AG04450 (cell line): Measurements from ENCODE around the gene MYL11. TPM values are rescaled to one million over a fixed set of nuclear protein-coding genes. Genes with fewer than 3 reads are reported as not detected.
"Not testable (repeated sequence)": the region's sequence is repeated elsewhere in the genome, so short reads cannot be mapped to it uniquely, and the experiment has no call there.

Source experiments
- CTCF ChIA-PET: fragments of 300-600, 350-600 bp; formaldehyde crosslinking; extraction: SDS; loops from one replicate; lab custom pipeline; 2022; ENCODE audit warnings: antibody characterized with exemption, inconsistent platforms; lab: Charles Lee
- POLR2A ChIA-PET: fragments of 350-600 bp; formaldehyde crosslinking; extraction: SDS; loops from one replicate; lab custom pipeline; 2021; ENCODE audit warnings: antibody characterized with exemption, inconsistent platforms; lab: Yijun Ruan, JAX
- DNase-seq: peaks from one replicate; pipeline ENCODE4 v3.0.0-alpha.2; 2011; ENCODE audit warnings: low read depth, low spot score
- H3K27ac ChIP-seq: one replicate; pipeline ENCODE4 v1.5.1; 2012; ENCODE audit warnings: low read depth, low read length, control low read depth
- H3K27me3 ChIP-seq: one replicate; pipeline ENCODE4 v1.6.0; 2012; ENCODE audit warnings: low read length; ENCODE audit not compliant: control insufficient read depth, insufficient read depth
- H3K4me3 ChIP-seq: 2 replicates; pipeline ENCODE4 v1.5.1; 2011; ENCODE audit warnings: mild to moderate bottlenecking, low read depth, low read length, control low read depth
- H3K9me3 ChIP-seq: 2 replicates; pipeline ENCODE4 v1.5.1; 2012; ENCODE audit warnings: low read length; ENCODE audit not compliant: control insufficient read depth, insufficient read depth
- CTCF ChIP-seq: IDR thresholded peaks from 2 replicates; pipeline ENCODE4 v1.5.1; 2011; ENCODE audit warnings: low read depth, low read length, control low read depth, inconsistent platforms
- polyA plus RNA-seq: library from polyadenylated mRNA; depleted of rRNA; stranded (reverse); fragments of >200 nt; gene quantifications from 2 replicates; pipeline ENCODE4 v1.2.3, GENCODE V29; 2011

MYL11 gene
- polyA plus RNA-seq, 1 experiment: not detected

GRCh38 chr16:30340621-30341020 is 34.0 kb upstream of the MYL11 start:
- ChIA-PET CTCF (no interaction called here), POLR2A (no interaction called here)
- Histone ChIP-seq H3K9me3 (no peaks in the 10 kb centered on the region; the same call in 1 of the 2 replicates), H3K27me3 (no peaks in the 10 kb centered on the region), H3K4me3 (no peak overlapping the region), H3K27ac (no peak overlapping the region)
- TF ChIP-seq CTCF: no peak
- no peak for DNase-seq

DNA sequence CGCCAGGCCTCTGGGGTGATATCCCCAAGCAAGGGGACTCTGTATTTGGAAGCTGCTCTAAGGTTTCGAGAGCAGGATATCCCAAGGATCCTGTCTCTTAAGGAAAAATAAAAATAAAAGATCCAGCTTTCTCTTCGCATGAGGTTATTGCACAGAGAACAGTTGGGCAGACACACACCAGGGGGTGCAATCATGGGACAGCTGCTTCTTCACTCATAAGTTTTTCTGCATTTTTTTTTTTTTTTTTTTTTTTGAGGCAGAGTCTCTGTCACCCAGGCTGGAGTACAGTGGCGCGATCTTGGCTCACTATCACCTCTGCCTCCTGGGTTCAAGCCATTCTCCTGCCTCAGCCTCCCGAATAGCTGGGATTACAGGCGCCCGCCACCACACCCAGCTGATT is 32.6 kb upstream of the MYL11 start:
- H3K9me3 ChIP-seq, DNase-seq, H3K27ac ChIP-seq, H3K4me3 ChIP-seq, H3K27me3 ChIP-seq: not testable (repeated sequence)
- ChIA-PET POLR2A (interaction anchor here (0.6 to 0.7 kb wide), 2 partner anchors 29 to 223 kb away, joined by 3 to 4 read pairs; no protein-coding TSS in a partner anchor), CTCF (interaction anchor here (0.7 to 1.2 kb wide), 2 partner anchors 53 to 337 kb away, joined by 3 to 12 read pairs; no protein-coding TSS in a partner anchor)
- TF ChIP-seq CTCF: peak; percentile 34

- CTCF ChIA-PET: interaction anchor here (0.7 kb wide), 1 partner anchor 338 kb away, joined by 12 read pairs; no protein-coding TSS in a partner anchor
These were observed 31.7 kb upstream of the MYL11 start for GRCh38 chr16:30342751-30343490.

DNA sequence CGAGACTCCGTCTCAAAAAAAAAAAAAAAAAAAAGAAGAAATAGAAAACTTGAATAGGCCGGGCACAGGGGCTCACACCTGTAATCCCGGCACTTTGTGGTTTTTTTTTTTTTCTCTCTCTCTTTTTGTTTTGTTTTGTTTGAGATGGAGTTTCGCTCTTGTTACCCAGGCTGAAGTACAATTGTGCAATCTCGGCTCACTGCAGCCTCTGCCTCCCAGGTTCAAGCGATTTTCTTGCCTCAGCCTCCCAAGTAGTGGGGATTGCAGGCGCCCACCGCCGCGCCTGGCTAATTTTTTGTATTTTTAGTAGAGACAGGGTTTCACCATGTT is 31.1 kb upstream of the MYL11 start:
- CTCF ChIA-PET, H3K9me3 ChIP-seq, DNase-seq, H3K27ac ChIP-seq, POLR2A ChIA-PET, H3K27me3 ChIP-seq, H3K4me3 ChIP-seq: not testable (repeated sequence)

More at GRCh38 chr16:30342751-30343490, 31.7 kb upstream of the MYL11 start:
- Histone ChIP-seq H3K9me3 (no peaks in the 10 kb centered on the region; the same call in 1 of the 2 replicates), H3K27ac (no peak overlapping the region), H3K27me3 (no peaks in the 10 kb centered on the region), H3K4me3 (no peak overlapping the region)
- no peak for TF ChIP-seq CTCF
- DNase-seq: no peak
- POLR2A ChIA-PET: no interaction called here

GRCh38 chr16:30346286-30346685 is 28.3 kb upstream of the MYL11 start:
- Histone ChIP-seq H3K27ac (no peak overlapping the region), H3K4me3 (no peak overlapping the region), H3K9me3 (no peaks in the 10 kb centered on the region), H3K27me3 (no peaks in the 10 kb centered on the region)
- ChIA-PET CTCF (no interaction called here), POLR2A (no interaction called here)
- no peak for TF ChIP-seq CTCF
- DNase-seq: no peak
